ENCODE data around the gene ILK.

- TF ChIP-seq, protein P1, sequence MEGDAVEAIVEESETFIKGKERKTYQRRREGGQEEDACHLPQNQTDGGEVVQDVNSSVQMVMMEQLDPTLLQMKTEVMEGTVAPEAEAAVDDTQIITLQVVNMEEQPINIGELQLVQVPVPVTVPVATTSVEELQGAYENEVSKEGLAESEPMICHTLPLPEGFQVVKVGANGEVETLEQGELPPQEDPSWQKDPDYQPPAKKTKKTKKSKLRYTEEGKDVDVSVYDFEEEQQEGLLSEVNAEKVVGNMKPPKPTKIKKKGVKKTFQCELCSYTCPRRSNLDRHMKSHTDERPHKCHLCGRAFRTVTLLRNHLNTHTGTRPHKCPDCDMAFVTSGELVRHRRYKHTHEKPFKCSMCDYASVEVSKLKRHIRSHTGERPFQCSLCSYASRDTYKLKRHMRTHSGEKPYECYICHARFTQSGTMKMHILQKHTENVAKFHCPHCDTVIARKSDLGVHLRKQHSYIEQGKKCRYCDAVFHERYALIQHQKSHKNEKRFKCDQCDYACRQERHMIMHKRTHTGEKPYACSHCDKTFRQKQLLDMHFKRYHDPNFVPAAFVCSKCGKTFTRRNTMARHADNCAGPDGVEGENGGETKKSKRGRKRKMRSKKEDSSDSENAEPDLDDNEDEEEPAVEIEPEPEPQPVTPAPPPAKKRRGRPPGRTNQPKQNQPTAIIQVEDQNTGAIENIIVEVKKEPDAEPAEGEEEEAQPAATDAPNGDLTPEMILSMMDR (IDR thresholded peaks at IDR 0.05): no peak
- TF ChIP-seq EP300 (IDR thresholded peaks at IDR 0.05): no peak
These were observed 22.4 kb downstream of the ILK start for GRCh38 chr11:6625832-6626420.

Data from tibial nerve (tissue), 4 donors.